Measurements from ENCODE around the gene DNMBP. TPM values are rescaled to one million over a fixed set of nuclear protein-coding genes. Genes with fewer than 3 reads are reported as not detected.

Gene DNMBP
- total RNA-seq, 2 donors from 2014 or later, result 38.4 to 53.5 TPM

GRCh38 chr10:99927721-99928280, 81.9 kb downstream of the DNMBP start:
- H3K9me3 ChIP-seq, result no peaks in the 10 kb centered on the region
- peak overlapping the region; percentile 90 for H3K27ac ChIP-seq
- intact Hi-C loops (cut with DNase I), result no loop called here
- TF ChIP-seq CTCF (IDR thresholded peaks at IDR 0.05), result no peak
- H3K27me3 ChIP-seq, result no peaks in the 10 kb centered on the region
- no peaks in the 10 kb centered on the region for H3K36me3 ChIP-seq
- peak; percentile 54 for DNase-seq
- H3K9ac ChIP-seq (ENCODE audit: low read depth in 2 of 2, low read length in 2 of 2), result peak overlapping the region; percentile 33 to 99
- peaks cover 6% of the 10 kb centered on the region for H3K4me1 ChIP-seq
- H3K4me3 ChIP-seq, result peak overlapping the region; percentile 36

GRCh38 chr10:99926925-99927720, 82.6 kb downstream of the DNMBP start:
- peak; percentile 86 for DNase-seq
- intact Hi-C loops (cut with DNase I), result no loop called here

GRCh38 chr10:99924451-99925255, 85.1 kb downstream of the DNMBP start:
- no peak overlapping the region for H3K4me3 ChIP-seq
- peaks cover 9% of the 10 kb centered on the region for H3K4me1 ChIP-seq
- intact Hi-C loops (cut with DNase I), result no loop called here
- DNase-seq, result no peak
- no peaks in the 10 kb centered on the region for H3K9me3 ChIP-seq
- H3K27ac ChIP-seq, result peak overlapping the region; percentile 90
- no peaks in the 10 kb centered on the region for H3K36me3 ChIP-seq
- H3K9ac ChIP-seq (ENCODE audit: low read depth in 2 of 2, low read length in 2 of 2), result peak overlapping the region in 1 of 2 donors; percentile 75
- H3K27me3 ChIP-seq, result no peaks in the 10 kb centered on the region
- no peak for TF ChIP-seq CTCF (IDR thresholded peaks at IDR 0.05)

More at GRCh38 chr10:99926925-99927720, 82.6 kb downstream of the DNMBP start:
- Histone ChIP-seq H3K9ac (ENCODE audit: low read depth in 2 of 2, low read length in 2 of 2) (peak overlapping the region; percentile 26 to 99), H3K27ac (peak overlapping the region; percentile 90), H3K36me3 (no peaks in the 10 kb centered on the region), H3K27me3 (no peaks in the 10 kb centered on the region), H3K9me3 (no peaks in the 10 kb centered on the region), H3K4me1 (peaks cover 7% of the 10 kb centered on the region), H3K4me3 (peak overlapping the region; percentile 36)
- no peak for TF ChIP-seq CTCF (IDR thresholded peaks at IDR 0.05)

GRCh38 chr10:99921948-99922347, 87.8 kb downstream of the DNMBP start:
- Histone ChIP-seq H3K4me1 (peaks cover 19% of the 10 kb centered on the region), H3K27me3 (no peaks in the 10 kb centered on the region), H3K9me3 (no peaks in the 10 kb centered on the region), H3K4me3 (no peak overlapping the region), H3K27ac (peak overlapping the region; percentile 90), H3K9ac (ENCODE audit: low read depth in 2 of 2, low read length in 2 of 2) (peak overlapping the region in 1 of 2 donors; percentile 67), H3K36me3 (no peaks in the 10 kb centered on the region)
- DNase-seq, result peak; percentile 64
- no peak for TF ChIP-seq CTCF (IDR thresholded peaks at IDR 0.05)
- intact Hi-C loops (cut with DNase I), result no loop called here

GRCh38 chr10:99920901-99921300, 88.8 kb downstream of the DNMBP start:
- peak overlapping the region; percentile 90 for H3K27ac ChIP-seq
- no peaks in the 10 kb centered on the region for H3K27me3 ChIP-seq
- no peak for TF ChIP-seq CTCF (IDR thresholded peaks at IDR 0.05)
- intact Hi-C loops (cut with DNase I), result no loop called here
- H3K4me3 ChIP-seq, result no peak overlapping the region
- H3K36me3 ChIP-seq, result no peaks in the 10 kb centered on the region
- peak overlapping the region in 1 of 2 donors; percentile 67 for H3K9ac ChIP-seq (ENCODE audit: low read depth in 2 of 2, low read length in 2 of 2)
- no peak for DNase-seq
- H3K9me3 ChIP-seq, result no peaks in the 10 kb centered on the region
- H3K4me1 ChIP-seq, result peaks cover 19% of the 10 kb centered on the region
